Measurements from ENCODE around the gene TOX3. TPM values are rescaled to one million over a fixed set of nuclear protein-coding genes. Genes with fewer than 3 reads are reported as not detected.

TOX3 gene
- total and polyA plus RNA-seq, 2 experiments from 2014 or later, result 9.8 to 15.6 TPM

DNA sequence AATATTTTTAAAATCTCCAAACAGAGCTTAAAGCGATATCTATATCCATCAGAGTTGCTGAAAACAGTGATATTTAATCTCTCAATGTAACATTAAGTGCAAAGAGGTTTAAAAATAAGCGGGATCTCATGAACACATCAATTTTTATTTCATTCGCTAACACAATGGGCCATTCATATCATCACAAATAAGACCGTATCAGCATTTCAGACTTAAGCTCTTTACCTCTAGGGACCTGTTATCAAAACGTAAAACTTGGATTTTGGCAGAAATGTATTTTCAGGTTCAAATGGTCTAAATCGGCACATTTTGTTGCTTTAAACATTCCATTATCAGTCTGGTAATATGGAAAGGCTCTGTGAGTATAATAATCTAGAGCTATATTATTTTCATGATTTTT lies 77.9 kb downstream of the TOX3 start (continued):
- TF ChIP-seq, protein P1, sequence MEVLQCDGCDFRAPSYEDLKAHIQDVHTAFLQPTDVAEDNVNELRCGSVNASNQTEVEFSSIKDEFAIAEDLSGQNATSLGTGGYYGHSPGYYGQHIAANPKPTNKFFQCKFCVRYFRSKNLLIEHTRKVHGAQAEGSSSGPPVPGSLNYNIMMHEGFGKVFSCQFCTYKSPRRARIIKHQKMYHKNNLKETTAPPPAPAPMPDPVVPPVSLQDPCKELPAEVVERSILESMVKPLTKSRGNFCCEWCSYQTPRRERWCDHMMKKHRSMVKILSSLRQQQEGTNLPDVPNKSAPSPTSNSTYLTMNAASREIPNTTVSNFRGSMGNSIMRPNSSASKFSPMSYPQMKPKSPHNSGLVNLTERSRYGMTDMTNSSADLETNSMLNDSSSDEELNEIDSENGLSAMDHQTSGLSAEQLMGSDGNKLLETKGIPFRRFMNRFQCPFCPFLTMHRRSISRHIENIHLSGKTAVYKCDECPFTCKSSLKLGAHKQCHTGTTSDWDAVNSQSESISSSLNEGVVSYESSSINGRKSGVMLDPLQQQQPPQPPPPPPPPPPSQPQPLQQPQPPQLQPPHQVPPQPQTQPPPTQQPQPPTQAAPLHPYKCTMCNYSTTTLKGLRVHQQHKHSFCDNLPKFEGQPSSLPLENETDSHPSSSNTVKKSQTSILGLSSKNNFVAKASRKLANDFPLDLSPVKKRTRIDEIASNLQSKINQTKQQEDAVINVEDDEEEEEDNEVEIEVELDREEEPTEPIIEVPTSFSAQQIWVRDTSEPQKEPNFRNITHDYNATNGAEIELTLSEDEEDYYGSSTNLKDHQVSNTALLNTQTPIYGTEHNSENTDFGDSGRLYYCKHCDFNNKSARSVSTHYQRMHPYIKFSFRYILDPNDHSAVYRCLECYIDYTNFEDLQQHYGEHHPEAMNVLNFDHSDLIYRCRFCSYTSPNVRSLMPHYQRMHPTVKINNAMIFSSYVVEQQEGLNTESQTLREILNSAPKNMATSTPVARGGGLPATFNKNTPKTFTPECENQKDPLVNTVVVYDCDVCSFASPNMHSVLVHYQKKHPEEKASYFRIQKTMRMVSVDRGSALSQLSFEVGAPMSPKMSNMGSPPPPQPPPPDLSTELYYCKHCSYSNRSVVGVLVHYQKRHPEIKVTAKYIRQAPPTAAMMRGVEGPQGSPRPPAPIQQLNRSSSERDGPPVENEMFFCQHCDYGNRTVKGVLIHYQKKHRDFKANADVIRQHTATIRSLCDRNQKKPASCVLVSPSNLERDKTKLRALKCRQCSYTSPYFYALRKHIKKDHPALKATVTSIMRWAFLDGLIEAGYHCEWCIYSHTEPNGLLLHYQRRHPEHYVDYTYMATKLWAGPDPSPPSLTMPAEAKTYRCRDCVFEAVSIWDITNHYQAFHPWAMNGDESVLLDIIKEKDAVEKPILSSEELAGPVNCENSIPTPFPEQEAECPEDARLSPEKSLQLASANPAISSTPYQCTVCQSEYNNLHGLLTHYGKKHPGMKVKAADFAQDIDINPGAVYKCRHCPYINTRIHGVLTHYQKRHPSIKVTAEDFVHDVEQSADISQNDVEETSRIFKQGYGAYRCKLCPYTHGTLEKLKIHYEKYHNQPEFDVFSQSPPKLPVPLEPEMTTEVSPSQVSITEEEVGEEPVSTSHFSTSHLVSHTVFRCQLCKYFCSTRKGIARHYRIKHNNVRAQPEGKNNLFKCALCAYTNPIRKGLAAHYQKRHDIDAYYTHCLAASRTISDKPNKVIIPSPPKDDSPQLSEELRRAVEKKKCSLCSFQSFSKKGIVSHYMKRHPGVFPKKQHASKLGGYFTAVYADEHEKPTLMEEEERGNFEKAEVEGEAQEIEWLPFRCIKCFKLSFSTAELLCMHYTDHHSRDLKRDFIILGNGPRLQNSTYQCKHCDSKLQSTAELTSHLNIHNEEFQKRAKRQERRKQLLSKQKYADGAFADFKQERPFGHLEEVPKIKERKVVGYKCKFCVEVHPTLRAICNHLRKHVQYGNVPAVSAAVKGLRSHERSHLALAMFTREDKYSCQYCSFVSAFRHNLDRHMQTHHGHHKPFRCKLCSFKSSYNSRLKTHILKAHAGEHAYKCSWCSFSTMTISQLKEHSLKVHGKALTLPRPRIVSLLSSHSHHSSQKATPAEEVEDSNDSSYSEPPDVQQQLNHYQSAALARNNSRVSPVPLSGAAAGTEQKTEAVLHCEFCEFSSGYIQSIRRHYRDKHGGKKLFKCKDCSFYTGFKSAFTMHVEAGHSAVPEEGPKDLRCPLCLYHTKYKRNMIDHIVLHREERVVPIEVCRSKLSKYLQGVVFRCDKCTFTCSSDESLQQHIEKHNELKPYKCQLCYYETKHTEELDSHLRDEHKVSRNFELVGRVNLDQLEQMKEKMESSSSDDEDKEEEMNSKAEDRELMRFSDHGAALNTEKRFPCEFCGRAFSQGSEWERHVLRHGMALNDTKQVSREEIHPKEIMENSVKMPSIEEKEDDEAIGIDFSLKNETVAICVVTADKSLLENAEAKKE (CRISPR knock-in tag; IDR thresholded peaks at IDR 0.05), result no peak

GRCh38 chr16:52467753-52468152 lies 79.2 kb downstream of the TOX3 start:
- no peaks in the 10 kb centered on the region for H4K20me1 ChIP-seq (replicated peaks; ENCODE audit: insufficient read depth)
- no peak overlapping the region; the same call in 1 of the 2 replicates for H3K27ac Mint-ChIP-seq
- H3K36me3 ChIP-seq (ENCODE audit: insufficient read depth), result no peaks in the 10 kb centered on the region
- H3K4me3 ChIP-seq, result no peak overlapping the region
- H3K79me2 ChIP-seq (replicated peaks; ENCODE audit: insufficient read depth), result peaks cover 12% of the 10 kb centered on the region; the same call in 1 of the 2 replicates
- no peaks in the 10 kb centered on the region for H3K27me3 ChIP-seq (ENCODE audit: insufficient read depth)
- DNase-seq (ENCODE audit: low spot score), result no peak
- H3K27ac ChIP-seq (ENCODE audit: low read depth), result no peak overlapping the region
- no peak overlapping the region for H3K4me2 ChIP-seq
- peaks cover 53% of the 10 kb centered on the region for H3K4me1 Mint-ChIP-seq
- no peak for ATAC-seq
- H3K9me3 Mint-ChIP-seq, result no peaks in the 10 kb centered on the region
- no peaks in the 10 kb centered on the region for H3K9me2 ChIP-seq (ENCODE audit: insufficient read depth)
- H3K27me3 Mint-ChIP-seq (ENCODE audit: insufficient read depth, low read depth, poor library complexity), result no peaks in the 10 kb centered on the region
- H3F3A ChIP-seq (replicated peaks; ENCODE audit: low read depth), result no peaks in the 10 kb centered on the region
- H3K4me1 ChIP-seq (ENCODE audit: insufficient read depth), result peaks cover 59% of the 10 kb centered on the region
- peaks cover 12% of the 10 kb centered on the region for H3K36me3 Mint-ChIP-seq (ENCODE audit: low read depth)
- H3K4me3 Mint-ChIP-seq, result no peak overlapping the region
- no peak overlapping the region for H2AFZ ChIP-seq
- TF ChIP-seq, protein P2, sequence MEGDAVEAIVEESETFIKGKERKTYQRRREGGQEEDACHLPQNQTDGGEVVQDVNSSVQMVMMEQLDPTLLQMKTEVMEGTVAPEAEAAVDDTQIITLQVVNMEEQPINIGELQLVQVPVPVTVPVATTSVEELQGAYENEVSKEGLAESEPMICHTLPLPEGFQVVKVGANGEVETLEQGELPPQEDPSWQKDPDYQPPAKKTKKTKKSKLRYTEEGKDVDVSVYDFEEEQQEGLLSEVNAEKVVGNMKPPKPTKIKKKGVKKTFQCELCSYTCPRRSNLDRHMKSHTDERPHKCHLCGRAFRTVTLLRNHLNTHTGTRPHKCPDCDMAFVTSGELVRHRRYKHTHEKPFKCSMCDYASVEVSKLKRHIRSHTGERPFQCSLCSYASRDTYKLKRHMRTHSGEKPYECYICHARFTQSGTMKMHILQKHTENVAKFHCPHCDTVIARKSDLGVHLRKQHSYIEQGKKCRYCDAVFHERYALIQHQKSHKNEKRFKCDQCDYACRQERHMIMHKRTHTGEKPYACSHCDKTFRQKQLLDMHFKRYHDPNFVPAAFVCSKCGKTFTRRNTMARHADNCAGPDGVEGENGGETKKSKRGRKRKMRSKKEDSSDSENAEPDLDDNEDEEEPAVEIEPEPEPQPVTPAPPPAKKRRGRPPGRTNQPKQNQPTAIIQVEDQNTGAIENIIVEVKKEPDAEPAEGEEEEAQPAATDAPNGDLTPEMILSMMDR (conservative IDR thresholded peaks at IDR 0.05; ENCODE audit: low read depth in 2 of 2), result no peak
- no peak for TF ChIP-seq CREB1 (CRISPR knock-in tag; IDR thresholded peaks at IDR 0.05; ENCODE audit: low read depth)
- TF ChIP-seq JUNB (IDR thresholded peaks at IDR 0.05; ENCODE audit: unreplicated experiment), result no peak
- no peak for TF ChIP-seq ZNF114 (CRISPR knock-in tag; IDR thresholded peaks at IDR 0.05)
- no peak for TF ChIP-seq NANOG (IDR thresholded peaks at IDR 0.05; ENCODE audit: borderline replicate concordance)
- no peak for TF ChIP-seq ETS1 (IDR thresholded peaks at IDR 0.05)
- no peak for TF ChIP-seq POLR2AphosphoS5 (IDR thresholded peaks at IDR 0.05; ENCODE audit: low read depth)
- no peak for TF ChIP-seq EZH2phosphoT487 (IDR thresholded peaks at IDR 0.05; ENCODE audit: unreplicated experiment)
- no peak for TF ChIP-seq STAT1 (IDR thresholded peaks at IDR 0.05; ENCODE audit: unreplicated experiment)
- TF ChIP-seq EZH2 (IDR thresholded peaks at IDR 0.05; ENCODE audit: low read depth, unreplicated experiment), result no peak
